Middle frontal gyrus (tissue), 1 donor: ENCODE results near the gene HIF1A.
A peak's percentile ranks its signal among the peaks of the same experiment; 100 is the strongest.
"Not testable (repeated sequence)": the region's sequence is repeated elsewhere in the genome, so short reads cannot be mapped to it uniquely, and the experiment has no call there.

Source experiments
- DNase-seq: peaks from one replicate; pipeline ENCODE4 v3.0.0-alpha.2; 2015; ENCODE audit warnings: low spot score; ENCODE audit errors: extremely low spot score

HIF1A gene

GRCh38 chr14:61694830-61695694 is at the start of gene HIF1A:
Gene HIF1A (plus strand): TSS chr14:61695513. CDS start chr14:61695805, 292 bp downstream.
- DNase-seq, result peak; percentile 94

DNA sequence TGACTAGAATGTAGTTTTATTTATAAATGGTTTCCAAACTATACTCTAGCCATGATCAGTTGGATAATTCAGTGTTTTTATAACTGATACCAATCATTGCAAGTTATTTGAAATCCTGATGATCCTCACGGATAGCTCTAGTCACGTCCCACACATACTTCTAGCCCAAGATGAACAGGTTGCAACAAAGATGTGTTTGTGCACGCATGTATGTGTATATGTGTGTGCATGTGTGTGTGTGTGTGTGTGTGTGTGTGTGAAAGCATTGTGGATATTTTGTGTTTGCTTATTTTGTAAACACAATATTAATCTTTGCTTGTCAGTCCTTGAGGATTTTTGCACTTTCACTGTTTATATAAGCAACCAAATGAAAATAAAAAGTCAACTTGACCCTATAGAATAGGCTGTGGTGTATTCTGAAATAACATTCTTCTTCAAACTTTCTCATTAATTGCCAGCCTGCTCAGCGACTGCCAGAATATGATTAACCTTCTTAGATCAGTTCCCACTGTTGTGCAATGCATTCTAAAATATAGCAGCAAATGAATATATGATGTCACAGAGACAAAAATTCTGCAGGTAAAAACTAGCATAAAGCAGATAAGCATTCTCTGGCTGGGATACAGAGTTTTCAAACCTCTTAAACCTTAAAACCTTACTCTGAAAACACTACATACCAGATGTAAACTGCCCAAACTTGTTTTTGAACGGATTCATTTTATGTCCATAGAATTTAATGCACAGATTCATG is 48.8 kb upstream of the HIF1A start:
- DNase-seq, result no peak

GRCh38 chr14:61647704-61648103 is 47.6 kb upstream of the HIF1A start:
- no peak for DNase-seq

GRCh38 chr14:61648377-61648776 is 46.9 kb upstream of the HIF1A start:
- no peak for DNase-seq

- DNase-seq, result no peak
Observed at GRCh38 chr14:61649283-61649682, 46.0 kb upstream of the HIF1A start.

GRCh38 chr14:61651355-61651754 is 44.0 kb upstream of the HIF1A start:
- no peak for DNase-seq

DNA sequence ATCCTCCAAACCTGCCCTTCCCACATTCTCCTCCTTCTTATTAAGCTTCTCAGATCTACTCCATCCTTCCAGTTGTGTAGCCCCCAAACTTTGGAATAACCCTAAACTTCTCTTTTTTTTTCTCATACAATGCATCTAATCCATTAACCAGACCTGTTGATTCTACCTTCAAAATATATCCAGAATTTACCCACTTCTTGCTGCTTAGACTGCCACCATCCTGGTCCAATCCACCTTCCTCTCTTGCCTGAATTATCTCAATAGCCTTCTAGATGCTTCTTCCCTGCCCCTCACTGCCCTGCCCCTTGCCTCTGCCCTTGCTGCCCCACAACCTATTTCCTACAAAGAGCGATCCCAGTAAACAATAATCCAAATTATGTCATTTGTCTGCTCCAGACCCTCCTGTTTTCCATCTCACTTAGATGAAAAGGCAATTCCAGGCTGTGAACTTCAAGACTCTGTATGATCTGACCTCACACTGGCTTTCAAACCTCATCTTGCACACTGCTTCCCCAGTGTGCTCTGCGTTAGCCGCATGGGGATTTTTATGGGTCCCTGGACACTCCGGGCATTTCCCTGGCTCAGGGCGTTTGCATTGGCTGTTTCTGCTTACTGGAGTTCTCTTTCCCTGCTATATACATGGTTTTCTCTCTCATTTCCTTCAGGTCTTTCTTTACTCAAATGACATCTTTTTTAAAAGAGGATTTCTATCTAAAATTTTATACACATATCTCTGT is 42.6 kb upstream of the HIF1A start:
- no peak for DNase-seq

- no peak for DNase-seq
Observed at GRCh38 chr14:61653507-61653906, 41.8 kb upstream of the HIF1A start.

DNA sequence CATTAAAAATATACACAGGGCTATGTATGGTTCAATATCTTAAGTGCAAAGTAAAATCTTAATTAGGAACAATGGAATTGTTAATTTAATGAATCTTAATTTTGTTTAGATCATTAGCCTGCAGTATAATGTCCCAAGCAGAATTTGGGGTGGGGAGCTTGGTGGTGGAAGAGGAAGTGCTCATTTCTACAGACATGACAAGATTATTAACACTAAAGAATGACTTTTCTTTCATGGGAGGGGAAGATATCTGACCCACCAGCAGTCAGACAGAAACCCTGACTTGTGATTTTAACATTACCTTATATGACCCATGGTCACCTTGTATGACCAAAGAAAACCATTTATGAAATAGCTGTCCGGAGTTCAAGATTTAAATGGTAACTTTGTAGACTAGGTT is 41.3 kb upstream of the HIF1A start:
- no peak for DNase-seq

DNA sequence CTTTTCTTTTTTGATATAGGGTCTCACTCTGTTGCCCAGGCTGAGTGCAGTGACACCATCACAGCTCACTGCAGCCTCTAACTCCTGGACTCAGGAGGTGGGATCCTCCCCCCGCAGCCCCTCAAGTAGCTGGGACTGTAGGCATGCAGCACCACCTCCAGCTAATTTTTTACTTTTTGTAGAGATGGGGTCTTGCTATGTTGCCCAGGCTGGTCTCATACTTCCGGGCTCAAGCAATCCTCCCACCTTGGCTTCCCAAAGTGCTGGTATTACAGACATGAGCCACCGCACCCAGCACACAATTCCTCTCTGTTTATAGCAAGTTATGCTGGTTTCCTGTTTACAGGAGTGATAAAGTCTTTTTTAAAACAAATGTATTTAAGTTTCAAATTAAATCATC is 39.5 kb upstream of the HIF1A start:
- no peak for DNase-seq

DNA sequence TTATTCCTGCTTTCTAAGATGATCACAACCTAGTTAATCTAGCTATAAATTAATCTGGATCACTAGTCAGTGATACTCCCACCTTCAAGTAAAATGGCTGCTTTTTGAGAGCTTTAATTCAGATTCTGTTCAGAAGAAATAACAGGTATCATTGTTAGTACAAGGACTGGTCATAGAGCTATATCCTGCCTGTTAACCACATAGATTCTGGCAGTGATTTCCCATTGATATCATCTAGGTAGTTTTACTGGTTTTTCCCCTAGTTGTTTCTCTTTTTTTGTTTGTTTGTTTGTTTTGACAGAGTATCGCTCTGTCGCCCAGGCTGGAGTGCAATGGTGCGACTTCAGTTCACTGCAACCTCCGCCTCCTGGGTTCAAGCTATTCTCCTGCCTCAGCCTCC is 39.0 kb upstream of the HIF1A start:
- DNase-seq, result no peak

GRCh38 chr14:61658111-61658510 is 37.2 kb upstream of the HIF1A start:
- DNase-seq, result not testable (repeated sequence)

DNA sequence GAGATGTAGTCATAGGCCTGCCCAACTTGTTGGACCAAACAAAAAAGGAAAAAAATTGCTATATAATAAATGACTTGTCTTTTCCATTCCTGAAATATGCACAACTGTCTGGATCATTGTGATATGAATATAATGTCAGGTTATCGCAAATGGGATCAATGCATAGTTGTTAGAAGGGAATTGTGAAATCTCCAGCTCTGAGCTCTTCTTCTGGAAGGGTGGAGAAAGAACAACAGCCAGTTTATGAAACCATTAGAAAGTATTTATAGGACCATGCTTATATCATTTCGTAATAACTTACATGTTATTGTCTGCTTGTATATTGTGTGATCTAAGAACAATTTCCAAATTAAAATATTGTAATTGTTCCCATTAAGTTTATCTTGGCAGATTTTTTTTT is 35.7 kb upstream of the HIF1A start:
- DNase-seq, result no peak

GRCh38 chr14:61661471-61662400 is 33.6 kb upstream of the HIF1A start:
- DNase-seq, result no peak

GRCh38 chr14:61662437-61663311 is 32.6 kb upstream of the HIF1A start:
- no peak for DNase-seq

DNA sequence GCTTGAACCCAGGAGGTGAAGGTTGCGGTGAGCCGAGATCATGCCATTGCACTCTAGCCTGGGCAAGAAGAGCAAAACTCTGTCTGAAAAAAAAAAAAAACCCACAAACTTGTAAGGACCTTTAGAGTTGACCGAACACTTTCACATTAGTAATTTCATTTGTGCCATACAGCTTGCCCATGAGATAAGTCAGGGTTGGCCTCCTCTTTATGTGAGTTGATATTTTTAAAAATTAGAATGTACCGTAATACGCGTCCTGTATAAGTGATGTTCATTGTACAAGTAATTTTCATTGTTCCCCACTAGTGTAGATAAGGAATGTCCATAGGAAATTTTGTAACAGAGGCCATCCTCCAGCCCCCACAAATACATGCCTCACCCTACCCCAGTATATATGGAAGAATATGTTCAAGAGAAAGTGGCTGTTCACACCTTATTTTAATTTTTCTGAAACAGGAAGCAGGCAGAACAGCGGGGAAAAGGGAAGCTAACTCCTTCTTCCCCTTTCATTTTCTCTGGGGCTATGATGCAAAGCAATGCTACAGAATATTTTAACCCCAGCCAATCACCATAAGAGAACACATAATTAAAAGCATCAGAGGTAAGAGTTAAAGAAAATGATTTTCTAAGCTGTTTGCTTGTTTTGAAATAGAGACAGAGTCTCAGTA is 31.9 kb upstream of the HIF1A start:
- no peak for DNase-seq

- no peak for DNase-seq
Observed at GRCh38 chr14:61668282-61668681, 27.0 kb upstream of the HIF1A start.

GRCh38 chr14:61670576-61670975 is 24.7 kb upstream of the HIF1A start:
- DNase-seq, result no peak

GRCh38 chr14:61671082-61671481 is 24.2 kb upstream of the HIF1A start:
- DNase-seq, result no peak
